Measurements from ENCODE around the gene FOXP2.

Gene FOXP2

DNA sequence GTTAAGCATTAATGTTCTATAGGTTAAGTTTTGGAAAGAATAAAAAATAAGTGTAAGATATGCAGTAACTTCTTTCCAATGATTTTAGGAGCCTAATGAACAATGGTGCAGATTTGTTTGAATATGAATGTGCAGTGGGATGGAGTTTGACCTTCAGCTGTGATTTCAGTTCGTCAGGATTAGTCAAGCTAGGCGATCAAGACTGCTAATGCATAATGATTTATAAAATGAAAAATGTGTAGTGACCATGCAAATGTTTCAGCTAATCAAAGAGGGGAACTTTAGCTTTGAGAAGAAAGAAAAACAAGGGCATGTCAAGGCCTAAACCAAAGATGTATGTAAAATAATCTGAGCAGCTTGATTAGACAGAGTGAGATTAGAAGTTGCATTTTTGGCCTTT is 208.5 kb downstream of the FOXP2 start:
- no peak overlapping the region for H3K4me3 ChIP-seq (ENCODE audit: low read depth, low read length)
- POLR2A ChIA-PET: no interaction called here
- DNase-seq (ENCODE audit: low read depth, low spot score): no peak
- TF ChIP-seq, protein P1, sequence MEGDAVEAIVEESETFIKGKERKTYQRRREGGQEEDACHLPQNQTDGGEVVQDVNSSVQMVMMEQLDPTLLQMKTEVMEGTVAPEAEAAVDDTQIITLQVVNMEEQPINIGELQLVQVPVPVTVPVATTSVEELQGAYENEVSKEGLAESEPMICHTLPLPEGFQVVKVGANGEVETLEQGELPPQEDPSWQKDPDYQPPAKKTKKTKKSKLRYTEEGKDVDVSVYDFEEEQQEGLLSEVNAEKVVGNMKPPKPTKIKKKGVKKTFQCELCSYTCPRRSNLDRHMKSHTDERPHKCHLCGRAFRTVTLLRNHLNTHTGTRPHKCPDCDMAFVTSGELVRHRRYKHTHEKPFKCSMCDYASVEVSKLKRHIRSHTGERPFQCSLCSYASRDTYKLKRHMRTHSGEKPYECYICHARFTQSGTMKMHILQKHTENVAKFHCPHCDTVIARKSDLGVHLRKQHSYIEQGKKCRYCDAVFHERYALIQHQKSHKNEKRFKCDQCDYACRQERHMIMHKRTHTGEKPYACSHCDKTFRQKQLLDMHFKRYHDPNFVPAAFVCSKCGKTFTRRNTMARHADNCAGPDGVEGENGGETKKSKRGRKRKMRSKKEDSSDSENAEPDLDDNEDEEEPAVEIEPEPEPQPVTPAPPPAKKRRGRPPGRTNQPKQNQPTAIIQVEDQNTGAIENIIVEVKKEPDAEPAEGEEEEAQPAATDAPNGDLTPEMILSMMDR (IDR thresholded peaks at IDR 0.05; ENCODE audit: insufficient read depth, low read length, missing control alignments): no peak
- CTCF ChIA-PET: no interaction called here

DNA sequence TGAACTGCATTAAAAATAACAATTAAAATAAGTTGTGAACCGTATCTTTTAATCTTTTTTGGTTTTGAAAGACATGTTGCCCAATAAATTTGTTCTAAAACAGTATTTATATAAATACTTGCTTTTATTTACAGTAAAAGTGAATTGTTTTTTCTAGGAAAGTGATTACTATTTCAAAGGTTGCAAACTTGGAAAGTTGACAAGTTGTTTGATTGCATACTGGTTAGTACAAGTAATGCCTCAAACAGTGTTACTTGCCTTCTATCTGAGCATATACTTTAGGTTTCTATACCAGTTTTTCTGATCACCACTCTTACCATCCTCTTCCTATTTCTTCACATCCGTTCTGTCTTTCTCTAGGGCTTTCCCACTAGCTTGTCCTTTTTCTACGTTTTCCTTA is 212.6 kb downstream of the FOXP2 start:
- no peak overlapping the region for H3K4me3 ChIP-seq (ENCODE audit: low read depth, low read length)
- CTCF ChIA-PET: no interaction called here
- TF ChIP-seq, protein P1 (IDR thresholded peaks at IDR 0.05; ENCODE audit: insufficient read depth, low read length, missing control alignments): no peak
- POLR2A ChIA-PET: no interaction called here
- no peak for DNase-seq (ENCODE audit: low read depth, low spot score)

DNA sequence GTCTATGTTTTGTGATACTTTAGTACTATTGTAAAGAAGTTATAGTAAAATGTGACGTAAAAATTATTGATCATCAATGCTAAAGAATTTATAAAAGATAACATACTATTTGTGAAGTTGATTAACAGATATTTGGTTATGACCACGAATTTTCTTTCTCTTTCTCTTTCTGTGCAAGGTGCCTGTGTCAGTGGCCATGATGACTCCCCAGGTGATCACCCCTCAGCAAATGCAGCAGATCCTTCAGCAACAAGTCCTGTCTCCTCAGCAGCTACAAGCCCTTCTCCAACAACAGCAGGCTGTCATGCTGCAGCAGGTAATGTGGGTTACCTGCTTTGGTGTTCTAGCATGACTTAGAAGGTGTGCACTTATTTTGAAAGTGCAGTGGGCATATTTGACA is 213.7 kb downstream of the FOXP2 start:
- CTCF ChIA-PET: no interaction called here
- no peak for DNase-seq (ENCODE audit: low read depth, low spot score)
- POLR2A ChIA-PET: no interaction called here
- no peak overlapping the region for H3K4me3 ChIP-seq (ENCODE audit: low read depth, low read length)
- TF ChIP-seq, protein P1 (IDR thresholded peaks at IDR 0.05; ENCODE audit: insufficient read depth, low read length, missing control alignments): no peak

DNA sequence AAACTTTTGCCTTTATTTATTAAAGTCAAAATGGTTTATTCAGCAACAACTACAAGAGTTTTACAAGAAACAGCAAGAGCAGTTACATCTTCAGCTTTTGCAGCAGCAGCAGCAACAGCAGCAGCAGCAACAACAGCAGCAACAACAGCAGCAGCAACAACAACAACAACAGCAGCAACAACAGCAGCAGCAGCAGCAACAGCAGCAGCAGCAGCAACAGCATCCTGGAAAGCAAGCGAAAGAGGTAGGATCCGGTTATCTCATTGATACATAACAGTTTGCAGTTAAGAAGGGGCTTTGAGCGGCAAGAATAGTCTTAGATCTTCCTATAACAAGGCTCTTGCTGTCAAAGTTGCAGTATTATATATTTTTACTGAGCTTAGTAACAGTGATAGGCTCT is 215.1 kb downstream of the FOXP2 start:
- no peak overlapping the region for H3K4me3 ChIP-seq (ENCODE audit: low read depth, low read length)
- ChIA-PET POLR2A (no interaction called here), CTCF (no interaction called here)
- DNase-seq (ENCODE audit: low read depth, low spot score): no peak
- TF ChIP-seq, protein P1 (IDR thresholded peaks at IDR 0.05; ENCODE audit: insufficient read depth, low read length, missing control alignments): no peak

DNA sequence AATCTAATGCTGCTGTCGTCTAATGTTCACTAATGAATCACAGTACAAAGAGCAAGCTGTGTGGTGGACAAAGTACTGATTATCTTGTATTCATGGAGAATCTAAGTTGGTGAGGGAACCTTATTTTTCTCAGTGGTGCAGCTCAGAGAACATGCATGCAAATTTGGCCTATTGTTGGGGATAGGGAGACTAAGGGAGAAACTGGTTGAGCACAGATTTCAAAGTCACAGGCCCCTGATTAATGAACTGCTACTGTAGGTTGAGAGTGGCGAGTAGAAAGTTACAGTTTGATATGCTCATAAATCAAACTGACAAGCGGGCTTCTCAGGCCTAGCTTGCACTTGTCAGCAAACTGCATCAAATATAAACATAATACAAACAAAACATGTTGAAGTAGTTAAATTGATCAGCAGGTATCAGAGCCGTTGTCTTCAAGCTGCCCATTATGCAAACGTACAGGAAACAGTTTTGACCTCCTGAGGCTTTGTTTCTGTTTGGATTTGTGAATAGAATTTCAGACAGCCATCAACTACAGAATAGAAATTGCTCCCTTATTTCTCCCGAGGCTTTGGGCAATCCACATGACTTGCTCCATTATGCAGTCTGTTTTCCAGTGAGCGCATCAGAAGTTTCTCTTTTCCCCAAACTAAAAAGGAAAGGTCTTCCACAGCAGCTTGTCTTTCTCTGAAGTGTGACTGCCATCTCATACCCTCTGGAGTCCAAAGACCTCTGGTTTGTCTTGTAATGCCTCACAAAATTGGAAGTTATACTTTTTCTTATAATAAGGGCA is 215.8 kb downstream of the FOXP2 start:
- no peak for DNase-seq (ENCODE audit: low read depth, low spot score)
- TF ChIP-seq, protein P1 (IDR thresholded peaks at IDR 0.05; ENCODE audit: insufficient read depth, low read length, missing control alignments): no peak
- POLR2A ChIA-PET: no interaction called here
- CTCF ChIA-PET: no interaction called here
- H3K4me3 ChIP-seq (ENCODE audit: low read depth, low read length): no peak overlapping the region

DNA sequence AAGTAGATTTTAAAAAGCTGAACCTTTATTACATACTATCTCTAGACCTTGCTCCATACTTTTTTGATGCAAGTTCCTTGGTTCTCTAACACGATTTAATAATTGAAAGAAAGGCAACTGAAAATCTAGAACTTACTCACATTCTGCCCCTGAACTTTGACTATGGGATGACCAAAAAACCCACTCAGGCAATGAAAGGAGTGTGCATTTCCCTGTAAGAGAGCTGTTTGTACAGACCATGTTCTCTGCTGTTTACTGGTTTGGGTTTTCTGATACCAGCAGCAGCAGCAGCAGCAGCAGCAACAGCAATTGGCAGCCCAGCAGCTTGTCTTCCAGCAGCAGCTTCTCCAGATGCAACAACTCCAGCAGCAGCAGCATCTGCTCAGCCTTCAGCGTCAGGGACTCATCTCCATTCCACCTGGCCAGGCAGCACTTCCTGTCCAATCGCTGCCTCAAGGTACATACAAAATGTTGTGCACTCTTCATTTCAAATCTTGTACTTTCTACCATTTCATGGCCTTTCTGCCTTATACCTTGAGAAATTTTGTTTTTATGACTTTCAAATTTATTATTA is 216.7 kb downstream of the FOXP2 start:
- CTCF ChIA-PET: no interaction called here
- DNase-seq (ENCODE audit: low read depth, low spot score): no peak
- no peak overlapping the region for H3K4me3 ChIP-seq (ENCODE audit: low read depth, low read length)
- TF ChIP-seq, protein P1 (IDR thresholded peaks at IDR 0.05; ENCODE audit: insufficient read depth, low read length, missing control alignments): no peak
- POLR2A ChIA-PET: no interaction called here

Measured in AG04449 (cell line).